HG03175 (cell line): ENCODE data around the gene NDFIP1.

Source experiments
- ATAC-seq: cut with Tn5 transposase; IDR thresholded peaks from one replicate; pipeline ENCODE4 v1.9.1; 2021; ENCODE audit warnings: mild to moderate bottlenecking, moderate library complexity; ENCODE audit not compliant: unreplicated experiment

The NDFIP1 gene

DNA sequence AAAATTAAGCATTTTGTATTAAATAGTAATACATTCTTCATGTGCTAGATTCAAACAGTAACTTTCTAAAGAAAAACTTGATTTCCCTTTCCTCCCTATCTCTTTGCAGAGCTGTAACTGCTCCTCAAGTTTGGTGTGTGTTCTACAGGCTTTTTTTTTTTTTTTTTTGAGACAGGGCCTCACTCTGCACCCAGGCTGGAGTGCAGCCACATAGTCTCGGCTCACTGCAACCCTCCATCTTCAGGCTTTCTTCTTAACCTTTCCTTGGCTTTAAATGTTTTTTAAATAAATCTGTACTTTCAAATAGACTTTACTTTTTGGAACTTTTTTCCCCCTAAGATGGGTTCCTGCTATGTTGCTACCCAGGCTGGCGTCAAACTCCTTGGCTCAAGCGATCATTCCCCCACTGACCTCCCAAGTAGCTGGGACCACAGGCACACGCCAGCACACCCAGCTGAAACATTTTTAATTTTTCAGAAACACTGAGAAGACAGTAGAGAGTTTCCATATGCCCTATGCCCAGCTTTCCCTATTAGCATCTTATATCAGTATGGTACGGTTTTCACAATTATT is 9.1 kb downstream of the NDFIP1 start:
- ATAC-seq = no peak

GRCh38 chr5:142118155-142118686 is 9.6 kb downstream of the NDFIP1 start:
- ATAC-seq = no peak

DNA sequence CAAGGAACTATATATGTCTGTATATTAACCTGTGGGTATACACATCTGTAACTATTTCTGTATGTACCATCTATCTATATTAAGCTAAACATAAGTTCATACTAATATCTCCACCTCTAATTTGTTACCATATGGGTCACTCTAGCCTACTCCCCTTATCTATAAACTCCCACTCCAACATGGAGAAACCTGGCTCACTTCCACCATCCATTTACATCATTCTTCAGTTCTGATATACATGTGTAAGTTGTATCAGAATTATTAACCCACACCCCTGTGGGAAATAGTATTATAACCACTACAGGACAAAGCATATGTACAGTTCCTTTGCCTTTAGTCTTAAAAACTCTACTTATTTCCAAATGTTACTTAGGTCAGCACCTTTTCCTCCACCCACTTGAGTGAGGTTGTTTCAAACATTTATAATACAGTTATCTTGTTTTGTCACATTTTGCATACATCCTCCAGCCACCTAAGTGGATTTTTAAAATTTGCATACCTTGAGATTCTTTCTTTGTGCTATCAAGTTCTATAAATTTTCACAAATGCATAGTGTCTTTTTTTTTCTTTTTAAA is 10.6 kb downstream of the NDFIP1 start:
- no peak for ATAC-seq

DNA sequence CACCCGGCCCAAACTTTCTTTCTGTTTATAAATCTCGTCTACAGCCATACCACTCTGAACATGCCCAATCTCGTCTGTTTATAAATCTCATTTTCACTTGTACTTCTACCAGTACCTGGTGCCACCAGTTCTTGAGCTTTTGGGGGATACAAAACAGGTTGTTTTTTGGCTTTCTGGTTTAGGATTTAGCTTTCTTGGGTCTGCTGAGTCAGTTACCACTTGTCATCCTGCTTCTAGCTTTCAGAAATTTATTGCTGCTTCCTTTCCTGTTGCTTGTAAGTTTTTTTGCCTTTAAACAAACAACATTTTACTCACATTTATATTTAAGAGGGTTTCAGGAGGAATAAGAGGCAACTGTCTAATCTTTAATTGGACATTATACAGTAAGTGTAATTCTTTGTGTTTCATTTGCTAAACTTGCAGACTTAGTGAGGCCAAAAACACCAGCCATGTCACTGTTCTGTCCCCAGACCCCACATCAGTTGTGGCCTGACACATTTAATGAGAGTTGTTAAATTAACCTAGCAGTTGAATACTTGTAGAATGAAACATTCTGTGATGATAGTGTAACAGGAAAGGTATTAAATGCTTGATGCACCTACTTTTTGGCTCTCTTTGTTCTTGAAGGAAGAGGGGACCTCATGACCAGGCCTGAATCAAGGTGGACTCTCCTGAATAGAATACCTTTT is 11.8 kb downstream of the NDFIP1 start:
- ATAC-seq = no peak

GRCh38 chr5:142122121-142122520 is 13.5 kb downstream of the NDFIP1 start:
- no peak for ATAC-seq

- ATAC-seq = no peak
These were observed 16.8 kb downstream of the NDFIP1 start for GRCh38 chr5:142125378-142125777.

GRCh38 chr5:142125963-142126362 is 17.4 kb downstream of the NDFIP1 start:
- no peak for ATAC-seq

- ATAC-seq = no peak
These were observed 20.2 kb downstream of the NDFIP1 start for GRCh38 chr5:142128675-142129208.

DNA sequence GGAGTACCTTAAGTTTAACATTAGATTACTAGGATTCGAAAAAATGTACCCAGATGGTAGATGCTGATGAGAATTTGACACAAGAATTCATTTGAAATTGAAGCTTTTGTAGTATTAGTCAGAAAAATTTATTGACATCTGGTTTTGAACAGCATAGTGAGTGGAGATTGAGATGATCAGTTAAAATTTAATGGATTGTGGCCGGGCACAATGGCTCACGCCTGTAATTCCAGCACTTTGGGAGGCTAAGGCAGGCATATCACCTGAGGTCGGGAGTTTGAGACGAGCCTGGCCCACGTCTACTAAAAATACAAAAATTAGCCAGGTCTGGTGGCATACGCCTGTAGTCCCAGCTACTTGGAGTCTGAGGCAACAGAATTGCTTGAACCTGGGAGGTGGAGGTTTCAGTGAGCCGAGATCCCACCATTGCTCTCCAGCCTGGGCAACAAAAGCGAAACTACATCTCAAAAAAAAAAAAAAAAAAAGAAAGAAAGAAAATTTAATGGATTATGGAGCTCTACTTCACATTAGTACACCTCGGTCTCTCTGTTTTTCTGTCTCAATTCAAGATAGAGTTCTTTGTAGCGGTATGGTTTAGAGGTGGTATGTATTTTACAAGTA is 21.0 kb downstream of the NDFIP1 start:
- ATAC-seq = no peak

- ATAC-seq = no peak
These were observed 22.8 kb downstream of the NDFIP1 start for GRCh38 chr5:142131394-142131793.

GRCh38 chr5:142132916-142133315 is 24.3 kb downstream of the NDFIP1 start:
- ATAC-seq = no peak

DNA sequence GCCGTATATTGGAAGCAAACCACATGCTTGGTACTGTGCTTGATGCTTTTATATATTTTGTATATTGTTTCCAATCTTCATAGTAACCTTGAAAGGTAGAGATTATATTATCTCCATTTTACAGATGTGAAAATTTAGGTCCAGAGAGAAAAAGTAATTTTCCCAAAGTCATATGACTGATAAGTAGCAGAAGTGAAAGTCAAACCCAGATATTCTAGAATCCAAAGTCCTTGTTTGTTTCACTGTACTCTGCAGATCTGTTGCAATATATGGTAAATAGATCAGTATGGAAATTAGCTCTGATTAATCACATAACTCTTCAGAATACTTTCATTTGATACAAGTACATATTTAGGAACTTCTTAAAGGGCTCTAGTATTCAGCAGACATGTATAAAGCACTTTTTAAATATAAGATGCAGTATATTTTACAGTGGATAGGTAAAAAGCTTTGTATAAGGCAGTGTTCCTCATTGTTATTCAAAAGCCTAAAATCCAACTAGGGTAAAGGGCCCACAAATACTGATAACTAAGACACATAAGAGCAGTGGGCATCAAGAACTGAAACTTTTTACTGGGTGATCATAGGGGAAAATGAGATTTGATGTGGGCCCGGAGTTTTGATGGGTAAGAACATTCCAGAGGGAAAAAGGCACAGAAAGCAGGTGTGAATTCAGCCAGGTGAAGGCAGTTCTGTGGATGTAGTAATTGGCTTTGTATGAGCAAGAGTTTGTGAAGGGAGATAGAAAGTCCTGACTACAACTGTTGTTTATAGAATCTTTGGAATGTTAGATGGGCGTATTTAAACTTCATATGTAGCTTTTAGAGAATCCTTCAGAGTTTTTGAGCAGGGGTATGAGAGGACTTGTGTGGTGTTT is 25.0 kb downstream of the NDFIP1 start:
- ATAC-seq = no peak

DNA sequence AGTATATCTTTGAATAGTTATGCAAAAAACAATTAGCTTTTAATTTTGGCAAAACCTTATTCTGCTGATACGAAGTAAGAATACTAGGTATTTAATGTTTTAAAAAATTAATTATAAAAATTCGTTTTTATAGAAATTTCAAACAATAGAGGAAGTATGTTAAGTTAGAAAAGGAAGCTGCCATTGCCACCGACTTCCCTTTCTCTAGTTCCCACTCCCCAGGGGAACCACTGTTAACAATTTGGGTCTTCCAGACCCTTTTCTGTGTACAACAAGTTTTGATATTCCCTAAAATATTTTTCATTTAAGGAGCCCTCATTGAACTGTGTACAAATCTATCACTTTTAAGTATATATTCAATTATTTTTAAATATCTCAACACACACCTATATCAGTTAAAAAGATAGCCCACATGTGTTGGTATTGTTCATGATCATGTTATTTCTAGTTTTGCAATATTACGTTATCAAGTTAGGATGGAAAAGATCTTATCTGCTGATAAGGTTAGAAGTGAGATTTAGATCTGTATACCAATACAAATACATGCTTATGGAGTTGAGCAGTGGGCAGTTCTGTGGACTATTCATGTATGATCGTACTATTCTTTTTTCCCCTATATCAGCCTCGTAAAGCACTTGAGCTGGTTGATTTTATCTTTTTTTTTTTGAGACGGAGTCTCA is 25.9 kb downstream of the NDFIP1 start:
- no peak for ATAC-seq

GRCh38 chr5:142141463-142141862 is 32.9 kb downstream of the NDFIP1 start:
- no peak for ATAC-seq

GRCh38 chr5:142143878-142144277 is 35.3 kb downstream of the NDFIP1 start:
- no peak for ATAC-seq

DNA sequence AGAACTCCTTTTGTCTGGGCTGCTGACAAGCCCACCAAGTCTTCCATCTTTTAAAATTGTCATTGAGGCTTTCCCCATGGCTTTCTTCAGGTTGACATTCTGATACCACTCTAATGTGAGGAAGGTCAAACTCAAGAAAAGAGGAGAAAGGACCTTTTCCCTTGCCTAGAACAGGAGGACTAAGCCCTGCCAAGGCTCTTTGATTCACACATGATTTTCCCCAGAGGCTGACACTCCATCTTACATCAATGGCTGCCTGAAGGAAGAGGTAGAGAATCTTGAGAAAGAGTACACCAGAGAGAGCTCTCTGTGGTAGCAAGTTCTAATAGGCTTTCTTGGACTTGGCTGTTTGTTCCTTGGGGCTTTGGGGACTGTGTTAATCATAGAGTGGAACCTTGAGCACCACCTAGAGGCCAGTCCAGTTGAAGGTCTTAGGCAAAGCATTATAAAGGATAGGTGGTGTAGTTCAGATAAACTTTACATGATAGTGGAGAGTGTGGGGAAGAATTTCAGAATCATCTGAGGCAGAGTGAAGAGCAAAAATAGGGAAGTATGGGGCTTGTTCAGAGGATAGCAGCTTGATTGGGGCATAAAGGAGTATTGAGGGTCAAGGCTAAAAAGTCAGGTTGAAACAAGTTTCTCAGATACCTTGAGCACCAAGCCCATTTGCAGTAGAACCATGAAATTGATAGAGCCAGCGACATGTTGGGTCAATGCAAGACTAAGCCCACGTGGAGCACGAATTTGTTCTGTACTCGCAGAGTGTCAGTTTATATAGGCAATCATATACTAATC is 36.7 kb downstream of the NDFIP1 start:
- peak; percentile 79 for ATAC-seq

GRCh38 chr5:142149363-142149762 is 40.8 kb downstream of the NDFIP1 start:
- ATAC-seq = no peak

GRCh38 chr5:142150431-142150830 is 41.9 kb downstream of the NDFIP1 start:
- no peak for ATAC-seq
